ENCODE data around the gene TEKT1.

GRCh38 chr17:6830383-6830986, 1.0 kb downstream of the TEKT1 start:
- TF ChIP-seq CTCF (IDR thresholded peaks at IDR 0.05; ENCODE audit: low read length), result no peak
- TF ChIP-seq EZH2 (optimal IDR thresholded peaks at IDR 0.05; ENCODE audit: low read depth, low read length), result no peak
- no peak for TF ChIP-seq EZH2phosphoT487 (IDR thresholded peaks at IDR 0.05; ENCODE audit: low read length)
